ENCODE measurements around the gene ZNF780B. TPM values are rescaled to one million over a fixed set of nuclear protein-coding genes. Genes with fewer than 3 reads are reported as not detected.

ZNF780B gene
- total RNA-seq, 1 experiment from 2014 or later = 31.9 TPM

- H3K27ac Mint-ChIP-seq = no peak overlapping the region
- Histone ChIP-seq H3K18ac (ENCODE audit: insufficient read length, low read depth, low read length) (no peak overlapping the region), H3K79me1 (ENCODE audit: insufficient read depth, low read depth, low read length, poor library complexity, severe bottlenecking) (no peaks in the 10 kb centered on the region), H2AK5ac (ENCODE audit: insufficient read length, low read length) (no peak overlapping the region), H2BK5ac (ENCODE audit: insufficient read length, low read length) (no peak overlapping the region), H4K5ac (ENCODE audit: insufficient read length, low read depth, low read length) (no peak overlapping the region), H4K20me1 (ENCODE audit: control insufficient read depth, insufficient read depth, insufficient read length) (no peaks in the 10 kb centered on the region), H3K14ac (ENCODE audit: insufficient read depth, low read length) (no peak overlapping the region), H3K23me2 (ENCODE audit: insufficient read length, low read depth, low read length, poor library complexity, severe bottlenecking) (peaks cover 4% of the 10 kb centered on the region), H2BK12ac (ENCODE audit: insufficient read length, low read depth, low read length) (no peak overlapping the region), H3K79me2 (ENCODE audit: insufficient read depth, low read length) (peaks cover 4% of the 10 kb centered on the region; the same call in 1 of the 2 replicates), H3K4ac (ENCODE audit: low read depth, low read length) (no peak overlapping the region), H3K56ac (ENCODE audit: insufficient read length, low read depth, low read length) (no peak overlapping the region), H2BK20ac (ENCODE audit: low read depth, low read length, poor library complexity, severe bottlenecking) (no peak overlapping the region), H3T11ph (ENCODE audit: low read length) (no peak overlapping the region), H3K27ac (ENCODE audit: insufficient read length, low read depth, low read length) (no peak overlapping the region), H4K8ac (replicated peaks; ENCODE audit: insufficient read length, low read depth, low read length) (no peak overlapping the region), H3K9ac (ENCODE audit: extremely low read depth, insufficient read length, low read length) (no peak overlapping the region), H3K4me2 (ENCODE audit: insufficient read depth, insufficient read length, low read length) (peak overlapping the region; percentile 88), H2BK15ac (ENCODE audit: low read depth, low read length) (no peak overlapping the region), H2AFZ (ENCODE audit: low read length) (no peak overlapping the region), H3K27me3 (ENCODE audit: insufficient read depth, low read length) (no peaks in the 10 kb centered on the region), H2BK120ac (ENCODE audit: low read depth, low read length, poor library complexity, severe bottlenecking) (no peak overlapping the region), H3K4me1 (ENCODE audit: insufficient read depth, low read length) (no peaks in the 10 kb centered on the region), H3K23ac (ENCODE audit: insufficient read length, low read depth, low read length) (no peak overlapping the region), H3K9me3 (ENCODE audit: control insufficient read depth, low read depth, low read length) (peaks cover 11% of the 10 kb centered on the region), H4K91ac (ENCODE audit: insufficient read length, low read depth, low read length) (no peak overlapping the region)
- DNase-seq = no peak
- peaks cover 10 to 18% of the 10 kb centered on the region in 2 experiments for H3K4me1 Mint-ChIP-seq
- no peaks in the 10 kb centered on the region for H3K27me3 Mint-ChIP-seq (ENCODE audit: low read depth)
- peaks cover 13 to 25% (median 21%) of the 10 kb centered on the region in 3 experiments for H3K36me3 Mint-ChIP-seq (ENCODE audit: insufficient read depth in 1 of 3, low read depth in 3 of 3)
- peak overlapping the region; percentile 89 to 100 for H3K4me3 Mint-ChIP-seq
- H3K9me3 Mint-ChIP-seq = peaks cover 18 to 28% of the 10 kb centered on the region in 2 experiments
- no CpG with 5 or more reads among the region's 1 CpG for WGBS (ENCODE audit: extremely low coverage, insufficient read length, low lambda C conversion rate)
- no peak for TF ChIP-seq CTCF (conservative IDR thresholded peaks at IDR 0.05)
Measured at GRCh38 chr19:39995794-39996193, 60.2 kb downstream of the ZNF780B start.
